HG03571 (cell line): ENCODE measurements around the gene IFITM1.
"Not testable (repeated sequence)": the region's sequence is repeated elsewhere in the genome, so short reads cannot be mapped to it uniquely, and the experiment has no call there.

ENCODE experiments used
- ATAC-seq: cut with Tn5 transposase; IDR thresholded peaks from one replicate; pipeline ENCODE4 v1.9.1; 2021; ENCODE audit not compliant: unreplicated experiment

The IFITM1 gene

DNA sequence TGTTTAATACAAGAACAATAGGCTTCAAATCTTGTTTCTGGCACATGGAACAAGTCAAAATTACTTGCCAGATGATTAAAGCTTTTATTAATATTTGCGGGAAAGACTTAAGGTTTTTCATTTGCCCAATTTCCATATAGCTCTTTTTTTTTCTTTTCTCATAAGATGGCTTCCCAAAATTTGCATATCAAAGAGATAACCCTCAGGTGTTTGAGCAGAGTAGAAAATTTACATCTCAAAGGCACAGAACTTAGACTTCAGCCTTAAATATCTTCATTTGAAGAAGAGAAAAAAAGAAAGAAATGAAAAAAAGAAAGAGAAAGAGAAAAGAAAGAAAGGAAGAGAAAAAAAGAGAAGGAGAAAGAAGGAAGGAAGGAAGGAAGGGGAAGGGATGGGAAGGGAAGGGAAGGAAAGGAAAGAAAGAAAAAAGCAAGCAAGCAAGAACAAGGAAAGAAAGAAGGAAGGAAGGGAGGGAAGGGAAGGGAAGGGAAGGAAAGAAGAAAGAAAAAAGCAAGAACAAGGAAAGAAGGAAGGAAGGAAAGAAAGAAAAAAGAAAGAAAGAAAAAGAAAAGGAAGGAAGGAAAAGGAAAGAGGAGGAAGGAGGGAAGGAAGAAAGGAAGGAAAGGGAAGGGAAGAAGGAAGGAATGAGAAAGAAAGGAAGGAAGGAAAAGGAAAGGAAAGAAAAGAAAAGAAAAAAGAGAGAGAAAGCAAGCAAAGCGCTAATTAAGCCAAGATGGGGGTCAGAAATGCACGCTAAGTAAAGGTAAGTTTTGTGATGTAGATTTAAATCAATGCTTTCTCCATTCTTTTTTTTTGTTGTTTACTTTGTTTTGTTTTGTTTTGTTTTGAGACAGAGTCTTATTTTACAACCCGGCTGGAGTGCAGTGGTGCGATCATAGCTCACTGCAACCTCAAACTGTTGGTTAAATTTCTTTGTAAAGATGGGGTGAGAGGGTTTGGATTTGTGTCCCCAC, 27.0 kb downstream of the IFITM1 start:
- no peak for ATAC-seq

DNA sequence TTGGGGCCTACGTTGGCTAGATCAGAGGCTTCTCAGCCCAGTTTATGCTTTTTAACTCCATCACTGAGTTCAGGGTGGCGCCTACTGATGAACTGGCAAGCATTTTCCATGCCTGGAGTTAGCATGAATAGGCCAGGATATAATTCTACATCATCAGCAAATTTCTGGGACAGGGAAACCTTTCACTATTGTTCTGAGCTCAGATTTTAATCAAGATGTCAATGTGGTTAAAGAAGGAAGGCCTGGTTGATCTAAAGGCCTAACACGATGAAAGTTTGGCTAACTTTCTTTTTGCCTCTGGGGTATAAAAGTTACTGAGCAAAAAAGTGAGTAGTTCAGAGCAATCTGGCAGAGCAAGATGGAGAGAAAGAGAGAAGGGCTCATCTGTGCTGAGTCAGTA, 28.5 kb downstream of the IFITM1 start:
- no peak for ATAC-seq

DNA sequence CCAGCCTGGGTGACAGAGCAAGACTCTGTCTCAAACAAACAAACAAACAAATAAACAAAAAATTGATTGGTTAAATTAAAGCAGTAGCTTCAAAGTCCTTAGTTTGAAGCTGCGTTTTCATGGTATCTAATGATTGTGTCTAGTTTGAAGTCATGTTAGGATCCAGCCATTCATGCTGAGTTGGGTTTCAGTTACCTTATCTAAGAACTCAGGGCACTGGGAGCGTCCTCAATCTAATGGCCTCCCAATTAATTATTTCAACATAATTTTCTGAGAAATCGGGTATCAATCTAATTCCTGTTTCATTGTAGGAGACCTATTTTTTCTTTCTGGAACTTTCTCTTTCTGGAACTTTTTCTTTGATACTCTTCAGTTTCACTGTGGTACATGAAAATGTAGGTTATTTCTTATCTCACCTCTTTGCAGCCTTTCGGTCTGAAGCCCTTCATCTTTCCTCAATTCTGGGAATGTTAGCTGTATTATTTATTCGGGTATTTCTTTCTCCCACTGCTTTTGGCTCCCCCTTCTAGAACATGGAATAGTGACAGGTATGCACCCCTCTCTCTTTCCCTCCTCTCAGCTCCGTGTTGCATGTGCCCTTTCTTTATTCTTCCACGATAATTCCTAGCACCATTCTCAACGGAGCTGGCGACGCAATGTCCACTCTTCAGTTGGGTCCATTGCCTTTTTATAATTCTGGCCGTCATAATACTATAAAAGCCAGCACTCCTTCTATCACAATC, 31.2 kb downstream of the IFITM1 start:
- no peak for ATAC-seq

DNA sequence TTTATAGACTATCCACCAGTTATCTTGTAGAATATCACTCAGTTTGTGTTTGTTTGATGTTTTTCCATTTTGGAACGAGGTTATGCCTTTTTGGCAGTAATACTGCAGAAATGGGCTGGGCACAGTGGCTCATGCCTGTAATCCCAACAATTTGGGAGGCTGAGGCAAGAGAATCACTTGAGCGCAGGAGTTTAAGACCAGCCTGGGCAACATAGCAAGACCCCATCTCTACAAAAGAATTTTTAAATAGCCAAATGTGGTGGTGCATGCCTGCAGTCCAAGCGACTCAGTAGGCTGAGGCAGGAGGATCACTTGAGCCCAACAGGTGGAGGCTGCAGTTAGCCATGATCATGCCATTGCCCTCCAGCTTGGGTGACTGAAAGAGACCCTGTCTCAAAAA, 32.7 kb downstream of the IFITM1 start:
- no peak for ATAC-seq

DNA sequence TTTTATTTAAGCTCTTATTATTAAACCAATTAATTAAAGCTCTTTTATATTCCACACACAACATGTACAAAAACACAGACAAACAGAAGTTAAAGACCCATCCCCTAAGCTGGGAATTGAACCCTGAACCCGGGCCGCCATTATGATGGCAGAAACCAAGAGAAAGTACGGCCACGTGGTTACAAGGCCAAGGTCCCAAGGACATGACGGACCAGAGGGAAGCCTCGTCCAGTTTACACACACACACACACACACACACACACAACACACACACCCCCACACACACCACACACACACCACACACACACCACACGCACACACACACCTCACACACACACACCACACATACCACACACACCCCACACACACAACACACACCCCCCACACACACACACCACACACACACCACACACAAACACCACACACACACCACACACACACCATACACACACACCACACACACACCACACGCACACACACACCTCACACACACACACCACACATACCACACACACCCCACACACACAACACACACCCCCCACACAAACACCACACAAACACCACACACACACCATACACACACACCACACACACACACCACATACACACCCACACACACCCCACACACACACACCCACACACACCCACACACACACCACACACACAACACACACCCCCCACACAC, 35.6 kb downstream of the IFITM1 start:
- ATAC-seq = not testable (repeated sequence)

DNA sequence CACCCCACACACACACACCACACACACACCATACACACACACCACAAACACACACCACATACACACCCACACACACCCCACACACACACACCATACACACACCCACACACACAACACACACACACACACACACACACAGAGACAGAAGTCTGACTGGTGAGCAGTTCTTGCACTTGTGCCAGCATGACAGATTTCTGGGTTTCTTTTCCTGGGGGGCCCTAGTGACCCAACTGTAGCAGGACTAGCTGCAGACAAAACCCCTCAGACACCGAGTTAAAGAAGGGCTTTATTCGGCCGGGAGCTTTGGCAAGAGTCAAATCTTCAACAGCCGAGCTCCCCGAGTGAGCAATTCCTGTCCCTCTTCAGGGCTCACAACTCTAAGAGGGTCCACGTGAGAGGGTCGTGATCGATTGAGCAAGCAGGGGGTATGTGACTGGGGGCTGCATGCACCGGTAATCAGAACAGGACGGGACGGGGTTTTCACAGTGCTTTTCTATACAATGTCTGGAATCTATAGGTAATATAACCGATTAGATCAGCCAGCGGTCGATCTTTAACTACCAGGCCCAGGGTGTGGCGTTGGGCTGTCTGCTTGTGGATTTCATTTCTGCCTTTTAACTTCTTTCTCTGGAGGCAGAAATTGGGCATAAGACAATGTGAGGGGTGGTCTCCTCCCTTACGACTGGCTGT, 36.3 kb downstream of the IFITM1 start:
- ATAC-seq = not testable (repeated sequence)

DNA sequence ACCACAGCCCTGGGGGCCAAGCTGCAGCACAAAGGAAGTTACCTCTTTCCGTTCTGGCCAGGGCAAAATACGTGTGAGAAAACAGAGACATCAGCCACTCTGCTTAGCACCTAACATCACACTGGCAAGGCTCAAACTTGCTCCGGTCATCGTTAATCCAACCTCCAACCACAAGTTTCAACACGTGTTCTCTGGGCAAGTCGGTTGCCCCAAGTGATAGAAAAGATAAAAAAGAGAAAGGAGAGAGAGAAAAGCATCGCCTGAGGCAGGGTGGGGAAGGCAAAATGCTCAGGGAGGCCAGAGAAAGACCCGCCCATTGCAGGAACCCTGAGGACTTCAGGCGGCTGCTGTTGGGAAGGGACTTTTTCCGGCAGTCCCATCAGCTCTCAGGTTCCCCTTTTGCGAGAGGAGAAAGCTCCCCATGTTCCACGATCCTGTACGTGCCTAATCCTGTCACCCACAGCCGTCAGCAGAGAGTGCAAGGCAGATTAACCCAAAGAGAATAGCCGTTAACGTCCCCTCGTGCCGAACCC, 36.9 kb downstream of the IFITM1 start:
- no peak for ATAC-seq

DNA sequence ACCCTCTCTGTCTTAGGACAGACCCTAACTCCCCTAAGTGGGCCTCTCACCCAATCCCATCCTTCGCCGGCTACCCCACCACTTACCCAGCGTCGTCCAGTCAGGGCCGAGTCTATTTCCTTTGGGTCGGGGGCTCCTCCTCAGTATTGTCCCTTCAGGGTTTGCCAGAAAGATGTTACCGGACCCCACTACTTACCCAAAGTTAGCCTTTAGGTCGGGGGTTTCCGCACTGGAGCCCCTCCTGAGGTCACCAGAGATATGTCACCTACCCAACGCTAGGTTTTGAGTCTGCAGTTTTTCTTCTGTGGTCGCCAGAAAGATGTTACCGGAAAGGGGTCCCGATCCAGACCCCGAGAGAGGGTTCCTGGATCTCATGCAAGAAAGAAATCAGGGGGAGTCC, 37.6 kb downstream of the IFITM1 start:
- ATAC-seq = no peak

DNA sequence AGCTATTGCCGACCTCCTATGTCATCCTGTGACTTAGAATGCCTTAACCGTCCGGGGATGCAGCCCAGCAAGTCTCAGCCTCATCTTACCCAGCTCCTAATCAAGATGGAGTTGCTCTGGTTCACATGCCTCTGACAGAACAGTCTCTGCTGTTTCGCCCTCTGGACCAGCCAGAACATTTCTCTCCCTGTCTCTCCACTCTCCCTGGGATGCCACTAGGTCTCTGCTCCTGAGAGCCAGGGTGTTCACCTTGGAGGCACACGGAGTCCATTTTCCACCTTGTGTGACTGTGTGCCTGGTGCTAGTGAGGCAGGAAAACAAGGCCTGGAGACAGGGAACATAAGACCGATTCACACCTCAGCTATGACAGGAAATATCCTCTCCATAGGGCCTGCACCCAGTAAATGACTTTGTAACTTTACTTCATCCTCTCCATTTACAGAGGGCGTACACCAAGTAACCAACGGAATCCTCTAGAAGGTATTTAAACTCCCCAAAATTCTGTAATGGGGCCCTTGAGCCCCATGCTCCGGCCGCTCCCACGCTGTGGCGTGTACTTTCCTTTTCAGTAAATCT, 38.7 kb downstream of the IFITM1 start:
- no peak for ATAC-seq

DNA sequence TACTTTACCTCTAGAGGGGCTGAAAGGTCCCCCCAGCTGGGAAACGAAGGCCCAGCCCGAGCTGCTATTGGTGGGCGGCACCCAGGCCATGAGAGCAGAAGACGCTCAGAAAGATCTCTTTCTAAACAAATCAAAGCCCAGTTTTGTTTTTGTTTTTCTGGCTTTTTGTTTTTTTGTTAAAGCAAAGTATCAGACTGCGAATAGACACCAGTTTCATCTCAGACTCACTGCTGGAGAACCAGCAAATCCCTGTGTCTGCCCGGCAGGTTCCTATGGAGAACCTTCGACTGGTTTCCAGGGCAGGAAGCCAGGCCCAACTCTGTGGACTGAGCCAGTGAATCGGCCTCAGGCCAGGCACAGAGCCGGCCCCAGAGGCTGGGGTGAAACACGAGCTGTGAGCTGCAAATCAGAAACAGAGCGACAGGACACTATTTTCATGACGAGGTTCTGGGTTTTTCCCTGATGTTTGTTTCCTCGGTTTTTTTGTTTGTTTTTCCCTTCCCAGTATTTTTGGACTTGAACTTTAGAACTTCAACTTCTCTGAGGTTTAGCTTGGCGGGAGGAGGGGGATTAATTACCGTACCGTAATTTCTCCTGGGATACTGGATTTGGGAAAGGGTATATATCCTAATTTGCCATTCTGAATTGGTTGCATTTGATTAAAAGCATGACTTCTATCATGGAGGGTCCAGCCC, 39.5 kb downstream of the IFITM1 start:
- ATAC-seq = no peak

DNA sequence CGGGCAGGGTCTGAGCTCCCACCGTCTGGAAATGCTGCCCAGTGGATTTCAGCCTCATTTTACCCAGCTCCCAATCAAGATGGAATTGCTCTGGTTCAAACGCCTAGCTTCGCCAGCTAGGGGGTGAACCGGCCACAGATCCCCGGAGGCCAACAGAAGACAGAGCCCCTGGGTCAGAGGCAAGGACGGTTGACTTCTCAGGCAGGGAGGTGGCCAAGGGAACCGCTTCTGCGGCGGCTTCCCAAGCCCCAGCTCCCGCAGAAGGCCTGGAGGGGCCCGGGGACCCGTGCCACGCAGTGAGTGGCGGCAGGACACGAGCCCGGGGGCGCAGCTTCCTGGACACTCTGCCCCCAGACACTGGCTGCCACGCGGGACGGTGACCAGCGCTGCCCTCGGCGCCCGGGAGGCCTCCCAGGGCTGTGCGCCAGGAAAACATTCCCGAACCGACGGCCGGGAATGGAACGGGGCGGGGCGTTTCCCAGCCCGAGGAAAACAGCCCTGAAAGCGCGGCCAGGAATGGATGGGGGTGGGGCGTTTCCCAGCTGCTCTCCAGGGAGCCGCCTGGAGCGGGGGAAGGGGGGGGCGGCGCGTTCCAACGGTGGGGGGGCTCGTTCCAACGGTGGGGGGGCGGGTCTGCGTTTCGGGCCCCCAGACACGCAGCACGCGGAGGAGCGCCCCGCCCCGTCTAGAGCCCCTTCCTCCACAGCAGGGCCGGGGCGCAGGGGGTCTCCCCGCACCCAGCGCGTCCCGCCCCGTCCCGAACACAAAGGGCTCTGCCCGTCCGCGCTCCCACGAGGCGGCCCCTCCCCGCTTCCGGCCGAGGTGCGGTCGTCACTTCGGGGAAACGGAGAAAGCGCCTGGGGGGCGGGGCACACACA, 42.0 kb downstream of the IFITM1 start:
- peak; percentile 51 for ATAC-seq

DNA sequence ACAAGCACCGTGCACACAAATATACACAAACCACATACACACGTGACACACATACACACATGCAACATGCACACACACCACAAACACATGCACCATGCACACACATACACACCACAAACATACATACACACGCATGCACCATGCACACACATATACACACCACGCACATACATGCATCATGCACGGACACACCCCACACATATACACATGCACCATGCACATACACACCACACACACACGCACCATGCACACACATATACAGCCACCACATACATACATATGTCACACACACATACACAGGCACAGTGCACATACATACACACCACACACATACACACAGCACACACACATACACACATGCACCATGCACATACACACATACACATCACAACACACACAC, 42.8 kb downstream of the IFITM1 start:
- ATAC-seq = no peak

DNA sequence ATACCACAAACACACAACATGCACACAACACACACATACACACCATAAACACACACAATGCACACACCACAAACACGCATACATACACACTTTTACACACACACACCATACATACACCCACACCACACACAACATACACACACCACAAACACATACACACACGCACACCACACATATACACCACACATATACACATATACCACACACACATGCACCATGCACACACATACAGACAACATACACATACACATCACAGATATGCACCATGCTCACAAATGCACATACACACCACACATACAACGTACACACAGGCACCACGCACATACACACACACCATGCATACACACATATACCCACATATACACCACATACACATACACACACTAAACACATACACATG, 43.7 kb downstream of the IFITM1 start:
- no peak for ATAC-seq

DNA sequence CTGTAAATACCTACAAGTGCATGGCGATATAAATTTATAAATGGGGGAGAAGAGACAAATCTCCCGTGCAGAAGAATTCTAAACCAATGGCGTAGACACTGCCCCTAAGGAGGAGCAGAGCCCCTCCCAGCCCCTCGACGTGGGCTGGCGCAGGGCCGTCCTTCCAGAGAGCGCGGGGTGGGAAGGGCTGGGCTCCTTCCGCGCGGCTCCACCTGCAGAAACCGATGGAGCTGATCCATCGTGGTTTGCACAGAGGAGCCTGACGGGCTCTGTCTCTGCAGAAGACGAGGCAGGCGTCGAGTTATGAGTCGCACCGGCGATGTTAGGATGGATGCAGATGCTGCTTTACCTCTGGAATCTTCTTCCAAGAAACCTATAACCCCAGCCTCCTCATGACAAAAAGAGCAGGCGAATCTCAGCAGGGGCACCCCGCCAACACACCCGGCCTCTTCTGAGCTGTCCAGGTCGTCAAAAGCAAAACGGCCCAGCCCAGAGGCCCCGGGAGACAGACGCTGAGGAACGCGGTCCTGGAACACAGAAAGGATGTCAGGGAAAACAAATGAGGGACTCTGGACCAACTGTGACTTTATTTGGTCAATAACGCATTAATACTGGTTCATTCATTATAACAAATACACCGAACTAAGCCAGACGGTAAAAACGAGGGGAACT, 44.4 kb downstream of the IFITM1 start:
- ATAC-seq = no peak

DNA sequence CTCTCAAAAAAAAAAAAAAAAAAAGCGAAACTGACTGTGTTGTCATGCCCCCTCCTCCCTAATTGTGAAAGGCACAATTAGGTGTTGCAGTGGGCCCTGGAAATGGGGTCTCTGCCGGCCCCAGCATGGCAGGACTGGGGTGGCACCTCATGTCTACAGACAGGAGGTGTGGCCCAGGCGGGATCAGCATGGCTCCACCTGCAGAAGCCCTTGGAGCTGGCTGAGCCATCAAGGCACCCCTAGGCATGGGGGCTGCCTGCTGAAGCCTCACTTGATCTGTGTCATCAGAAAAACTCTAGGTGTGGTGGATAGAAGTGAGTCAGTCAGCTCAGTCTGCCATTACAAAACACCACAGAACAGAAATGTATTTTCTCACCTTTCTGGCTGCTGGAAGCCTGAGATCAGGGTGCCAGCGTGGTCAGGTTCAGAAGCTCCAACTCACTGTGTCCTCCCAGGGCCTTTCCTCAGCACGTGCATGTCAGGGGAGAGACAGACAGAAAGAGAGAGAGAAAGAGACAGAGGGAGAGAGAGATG, 45.4 kb downstream of the IFITM1 start:
- ATAC-seq = no peak

DNA sequence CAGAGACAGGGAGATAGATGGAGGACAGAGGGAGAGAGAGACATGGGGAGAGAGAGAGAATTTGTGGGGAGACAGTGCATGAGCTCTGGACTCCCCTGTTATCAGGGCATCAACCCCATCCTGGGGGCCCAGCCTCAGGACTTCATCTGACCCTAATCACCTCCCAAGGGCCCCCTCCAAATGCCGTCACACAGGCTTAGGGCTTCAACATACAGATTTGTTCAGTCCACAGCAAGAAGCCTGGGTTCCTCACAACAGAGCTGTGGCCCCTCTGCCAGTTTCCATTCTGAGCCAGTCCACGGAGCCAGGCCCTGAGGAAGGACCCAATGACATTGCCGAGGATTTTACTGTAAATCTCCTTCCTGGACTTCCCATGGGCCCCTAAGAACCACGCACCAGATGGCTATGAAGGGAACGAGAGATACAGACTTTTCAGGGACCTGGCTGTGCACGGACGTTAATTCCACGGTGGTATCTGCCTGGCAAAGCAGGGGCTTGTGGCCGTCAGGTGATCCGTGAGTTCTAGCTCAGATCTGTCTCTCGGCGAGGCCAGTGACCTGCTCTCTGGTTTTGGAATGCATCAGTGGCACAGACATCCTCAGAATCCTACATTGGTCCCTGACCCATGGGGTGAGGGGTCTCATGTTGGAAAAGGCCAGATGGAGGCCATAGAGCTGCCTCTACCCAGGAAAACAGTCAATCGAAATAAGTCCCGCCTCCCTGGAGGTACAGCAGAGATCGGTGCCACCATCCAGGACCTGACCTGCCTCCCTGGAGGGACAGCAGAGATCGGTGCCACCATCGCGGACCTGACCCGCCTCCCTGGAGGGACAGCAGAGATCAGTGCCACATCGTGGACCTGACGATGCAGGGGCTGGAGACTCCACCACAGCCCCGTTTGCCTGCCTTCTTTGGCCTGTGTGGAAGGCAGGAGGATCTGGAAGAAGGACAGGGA, 46.8 kb downstream of the IFITM1 start:
- no peak for ATAC-seq
